HG03575 (cell line): ENCODE data around the gene CELF3.

Experiments used
- ATAC-seq: cut with Tn5 transposase; IDR thresholded peaks from one replicate; pipeline ENCODE4 v1.9.1; 2021; ENCODE audit not compliant: unreplicated experiment, insufficient number of reproducible peaks, low FRiP score; ENCODE audit errors: extremely low read depth

CELF3 gene

DNA sequence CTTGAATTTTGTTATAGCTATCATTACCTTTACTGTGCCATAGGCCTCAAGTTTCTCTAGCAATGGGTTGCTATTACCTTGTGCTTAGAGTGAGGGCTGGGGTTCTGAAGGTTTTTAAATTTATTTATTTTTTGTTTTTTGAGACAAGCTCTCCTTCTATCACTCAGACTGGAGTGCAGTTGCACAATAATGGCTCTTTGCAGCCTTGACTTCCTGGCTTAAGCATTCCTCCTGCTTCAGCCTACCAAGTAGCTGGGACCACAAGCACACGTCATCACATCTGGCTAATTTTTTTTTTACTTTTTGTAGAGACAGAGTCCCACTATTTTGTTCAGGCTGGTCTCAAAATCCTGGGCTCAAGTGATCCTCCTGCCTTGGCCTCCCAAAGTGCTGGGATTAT is 63.2 kb downstream of the CELF3 start:
- no peak for ATAC-seq
